Measurements from ENCODE around the gene HARS1. TPM values are rescaled to one million over a fixed set of nuclear protein-coding genes. Genes with fewer than 3 reads are reported as not detected.

Gene HARS1
- total and polyA plus RNA-seq, 10 donors: 38.4 to 53.9 (median 46.1) TPM

- peaks cover 2 to 68% (median 61%) of the 10 kb centered on the region in 6 donors for H3K36me3 ChIP-seq
- no peak overlapping the region for H3K4me3 ChIP-seq
- 82 to 88% (median 86%) methylated on average over 5 of the region's 5 CpGs for WGBS, 5 donors
- TF ChIP-seq POLR2A (IDR thresholded peaks at IDR 0.05): no peak
- no peak for DNase-seq
- no peak overlapping the region for H3K27ac ChIP-seq
- no peaks in the 10 kb centered on the region for H3K27me3 ChIP-seq (replicated peaks in 1 of 7)
- intact Hi-C loops (cut with DNase I; ENCODE audit: low total_unique reads): no loop called here
- H3K9me3 ChIP-seq: no peaks in the 10 kb centered on the region
- peaks cover 17 to 51% (median 39%) of the 10 kb centered on the region in 6 donors for H3K4me1 ChIP-seq
Measured at GRCh38 chr5:140694276-140694675, 3.1 kb upstream of the HARS1 start.

- DNase-seq: no peak
- H3K9me3 ChIP-seq: no peaks in the 10 kb centered on the region
- H3K27ac ChIP-seq: peak overlapping the region; percentile 83 to 95 (median 90)
- TF ChIP-seq POLR2A (IDR thresholded peaks at IDR 0.05) (no peak), POLR2AphosphoS5 (IDR thresholded peaks at IDR 0.05) (no peak)
- TF ChIP-seq, protein P1, sequence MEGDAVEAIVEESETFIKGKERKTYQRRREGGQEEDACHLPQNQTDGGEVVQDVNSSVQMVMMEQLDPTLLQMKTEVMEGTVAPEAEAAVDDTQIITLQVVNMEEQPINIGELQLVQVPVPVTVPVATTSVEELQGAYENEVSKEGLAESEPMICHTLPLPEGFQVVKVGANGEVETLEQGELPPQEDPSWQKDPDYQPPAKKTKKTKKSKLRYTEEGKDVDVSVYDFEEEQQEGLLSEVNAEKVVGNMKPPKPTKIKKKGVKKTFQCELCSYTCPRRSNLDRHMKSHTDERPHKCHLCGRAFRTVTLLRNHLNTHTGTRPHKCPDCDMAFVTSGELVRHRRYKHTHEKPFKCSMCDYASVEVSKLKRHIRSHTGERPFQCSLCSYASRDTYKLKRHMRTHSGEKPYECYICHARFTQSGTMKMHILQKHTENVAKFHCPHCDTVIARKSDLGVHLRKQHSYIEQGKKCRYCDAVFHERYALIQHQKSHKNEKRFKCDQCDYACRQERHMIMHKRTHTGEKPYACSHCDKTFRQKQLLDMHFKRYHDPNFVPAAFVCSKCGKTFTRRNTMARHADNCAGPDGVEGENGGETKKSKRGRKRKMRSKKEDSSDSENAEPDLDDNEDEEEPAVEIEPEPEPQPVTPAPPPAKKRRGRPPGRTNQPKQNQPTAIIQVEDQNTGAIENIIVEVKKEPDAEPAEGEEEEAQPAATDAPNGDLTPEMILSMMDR (IDR thresholded peaks at IDR 0.05 in 8 of 11, conservative IDR thresholded peaks at IDR 0.05 in 3 of 11): no peak
- peaks cover 0 to 67% (median 41%) of the 10 kb centered on the region in 6 donors for H3K36me3 ChIP-seq
- WGBS, 5 donors: 52 to 64% (median 54%) methylated on average over 8 of the region's 8 CpGs
- H3K4me1 ChIP-seq: peaks cover 17 to 66% (median 39%) of the 10 kb centered on the region in 6 donors
- intact Hi-C loops (cut with DNase I; ENCODE audit: low total_unique reads): no loop called here
- H3K4me3 ChIP-seq: peak overlapping the region; percentile 82 to 95 (median 92)
- no peaks in the 10 kb centered on the region for H3K27me3 ChIP-seq (replicated peaks in 1 of 7)
Measured at GRCh38 chr5:140690376-140690932, 716 bp downstream of the HARS1 start.

DNA sequence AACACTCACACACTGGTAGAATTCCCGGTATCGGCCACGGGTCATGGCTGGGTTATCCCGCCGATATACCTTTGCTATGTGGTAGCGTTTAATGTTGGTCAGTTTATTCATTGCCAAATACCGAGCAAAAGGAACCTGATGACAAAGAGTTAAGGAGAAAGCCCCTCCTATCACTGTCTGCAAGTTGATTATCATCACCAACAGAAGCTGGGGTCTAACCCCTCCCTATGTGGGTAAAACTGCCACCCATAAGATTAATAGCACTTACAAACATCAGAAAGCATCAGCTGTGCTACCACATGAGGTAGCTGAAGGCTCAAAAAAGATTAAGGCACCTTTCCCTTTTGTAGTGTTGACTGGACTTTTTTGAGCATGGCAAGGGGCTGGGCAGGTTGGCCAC lies 12.2 kb downstream of the HARS1 start:
- Histone ChIP-seq H3K27ac (no peak overlapping the region), H3K27me3 (replicated peaks in 1 of 7) (no peaks in the 10 kb centered on the region), H3K36me3 (peaks cover 4 to 100% (median 77%) of the 10 kb centered on the region in 6 donors), H3K4me3 (no peak overlapping the region), H3K4me1 (no peaks in the 10 kb centered on the region), H3K9me3 (no peaks in the 10 kb centered on the region)
- 94 to 98% (median 96%) methylated on average over 7 of the region's 7 CpGs for WGBS, 5 donors
- TF ChIP-seq POLR2AphosphoS5 (IDR thresholded peaks at IDR 0.05) (no peak), POLR2A (IDR thresholded peaks at IDR 0.05) (no peak)
- TF ChIP-seq, protein P1 (IDR thresholded peaks at IDR 0.05 in 8 of 11, conservative IDR thresholded peaks at IDR 0.05 in 3 of 11): no peak
- intact Hi-C loops (cut with DNase I; ENCODE audit: low total_unique reads): no loop called here
- DNase-seq: no peak

DNA sequence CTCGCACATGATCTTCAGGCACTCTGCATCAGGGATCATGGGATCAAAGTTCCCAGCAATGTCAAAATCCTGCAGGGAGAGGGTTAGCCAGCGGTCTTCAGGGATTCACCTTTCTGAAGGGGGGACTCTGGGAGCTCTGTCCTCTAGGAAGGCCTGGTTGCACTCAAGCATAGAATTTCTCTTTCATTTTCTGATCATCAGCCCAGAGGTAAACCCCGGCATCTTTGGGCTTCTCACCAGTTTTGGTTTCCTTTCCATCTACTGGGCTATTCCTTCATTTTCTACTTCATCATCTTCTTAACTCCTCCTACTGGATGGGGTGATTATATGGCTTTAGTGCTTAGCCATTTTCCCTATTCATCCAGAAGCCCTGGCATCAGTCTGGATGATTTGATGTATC lies 13.2 kb downstream of the HARS1 start:
- Histone ChIP-seq H3K4me1 (no peaks in the 10 kb centered on the region), H3K36me3 (peaks cover 4 to 100% (median 84%) of the 10 kb centered on the region in 6 donors), H3K27ac (no peak overlapping the region), H3K27me3 (replicated peaks in 1 of 7) (no peaks in the 10 kb centered on the region), H3K4me3 (no peak overlapping the region), H3K9me3 (no peaks in the 10 kb centered on the region)
- no peak for TF ChIP-seq POLR2A (IDR thresholded peaks at IDR 0.05)
- no peak for TF ChIP-seq POLR2AphosphoS5 (IDR thresholded peaks at IDR 0.05)
- TF ChIP-seq, protein P1 (IDR thresholded peaks at IDR 0.05 in 8 of 11, conservative IDR thresholded peaks at IDR 0.05 in 3 of 11): no peak
- no peak for DNase-seq
- 77 to 93% (median 91%) methylated on average over 3 of the region's 3 CpGs for WGBS, 5 donors
- intact Hi-C loops (cut with DNase I; ENCODE audit: low total_unique reads): no loop called here

Data from spleen (tissue), 11 donors.